ENCODE measurements around the gene APLP2.

APLP2 gene

GRCh38 chr11:130150790-130151189 lies 81.1 kb downstream of the APLP2 start:
- H3K9ac ChIP-seq (ENCODE audit: low read length) = no peak overlapping the region
- peaks cover 3% of the 10 kb centered on the region for H3K36me3 ChIP-seq (ENCODE audit: control insufficient read depth, insufficient read depth, low read length, severe bottlenecking)
- no peaks in the 10 kb centered on the region for H3K9me3 ChIP-seq (ENCODE audit: control insufficient read depth, low read length)
- no peak for DNase-seq (ENCODE audit: low read depth)
- H3K4me1 ChIP-seq (ENCODE audit: control insufficient read depth, insufficient read depth, low read length) = peaks cover 8% of the 10 kb centered on the region
- no peaks in the 10 kb centered on the region for H3K27me3 ChIP-seq (replicated peaks; ENCODE audit: control insufficient read depth, insufficient read depth, low read length)
- H3K4me3 ChIP-seq (ENCODE audit: low read length) = no peak overlapping the region

- Histone ChIP-seq H3K9me3 (ENCODE audit: control insufficient read depth, low read length) (no peaks in the 10 kb centered on the region), H3K4me1 (ENCODE audit: control insufficient read depth, insufficient read depth, low read length) (peaks cover 7% of the 10 kb centered on the region), H3K36me3 (ENCODE audit: control insufficient read depth, insufficient read depth, low read length, severe bottlenecking) (peaks cover 3% of the 10 kb centered on the region), H3K27me3 (replicated peaks; ENCODE audit: control insufficient read depth, insufficient read depth, low read length) (no peaks in the 10 kb centered on the region), H3K4me3 (ENCODE audit: low read length) (no peak overlapping the region), H3K9ac (ENCODE audit: low read length) (no peak overlapping the region)
- no peak for DNase-seq (ENCODE audit: low read depth)
Measured at GRCh38 chr11:130151196-130151595, 81.5 kb downstream of the APLP2 start.

GRCh38 chr11:130156108-130157022 lies 86.7 kb downstream of the APLP2 start:
- Histone ChIP-seq H3K4me1 (ENCODE audit: control insufficient read depth, insufficient read depth, low read length) (peaks cover 9% of the 10 kb centered on the region), H3K9me3 (ENCODE audit: control insufficient read depth, low read length) (no peaks in the 10 kb centered on the region), H3K27me3 (replicated peaks; ENCODE audit: control insufficient read depth, insufficient read depth, low read length) (peaks cover 25% of the 10 kb centered on the region), H3K9ac (ENCODE audit: low read length) (no peak overlapping the region), H3K36me3 (ENCODE audit: control insufficient read depth, insufficient read depth, low read length, severe bottlenecking) (no peaks in the 10 kb centered on the region), H3K4me3 (ENCODE audit: low read length) (no peak overlapping the region)
- DNase-seq (ENCODE audit: low read depth) = no peak

- Histone ChIP-seq H3K9ac (ENCODE audit: low read length) (no peak overlapping the region), H3K9me3 (ENCODE audit: control insufficient read depth, low read length) (no peaks in the 10 kb centered on the region), H3K4me3 (ENCODE audit: low read length) (no peak overlapping the region), H3K4me1 (ENCODE audit: control insufficient read depth, insufficient read depth, low read length) (peaks cover 9% of the 10 kb centered on the region), H3K27me3 (replicated peaks; ENCODE audit: control insufficient read depth, insufficient read depth, low read length) (peaks cover 32% of the 10 kb centered on the region), H3K36me3 (ENCODE audit: control insufficient read depth, insufficient read depth, low read length, severe bottlenecking) (no peaks in the 10 kb centered on the region)
- no peak for DNase-seq (ENCODE audit: low read depth)
Measured at GRCh38 chr11:130157101-130157500, 87.4 kb downstream of the APLP2 start.

GRCh38 chr11:130157840-130158239 lies 88.1 kb downstream of the APLP2 start:
- DNase-seq (ENCODE audit: low read depth) = no peak
- peaks cover 9% of the 10 kb centered on the region for H3K4me1 ChIP-seq (ENCODE audit: control insufficient read depth, insufficient read depth, low read length)
- no peak overlapping the region for H3K4me3 ChIP-seq (ENCODE audit: low read length)
- no peak overlapping the region for H3K9ac ChIP-seq (ENCODE audit: low read length)
- H3K36me3 ChIP-seq (ENCODE audit: control insufficient read depth, insufficient read depth, low read length, severe bottlenecking) = no peaks in the 10 kb centered on the region
- peaks cover 36% of the 10 kb centered on the region for H3K27me3 ChIP-seq (replicated peaks; ENCODE audit: control insufficient read depth, insufficient read depth, low read length)
- no peaks in the 10 kb centered on the region for H3K9me3 ChIP-seq (ENCODE audit: control insufficient read depth, low read length)

- Histone ChIP-seq H3K4me1 (ENCODE audit: control insufficient read depth, insufficient read depth, low read length) (peaks cover 9% of the 10 kb centered on the region), H3K9me3 (ENCODE audit: control insufficient read depth, low read length) (no peaks in the 10 kb centered on the region), H3K36me3 (ENCODE audit: control insufficient read depth, insufficient read depth, low read length, severe bottlenecking) (no peaks in the 10 kb centered on the region), H3K27me3 (replicated peaks; ENCODE audit: control insufficient read depth, insufficient read depth, low read length) (peaks cover 41% of the 10 kb centered on the region), H3K4me3 (ENCODE audit: low read length) (no peak overlapping the region), H3K9ac (ENCODE audit: low read length) (no peak overlapping the region)
- no peak for DNase-seq (ENCODE audit: low read depth)
Measured at GRCh38 chr11:130159139-130159538, 89.4 kb downstream of the APLP2 start.

GRCh38 chr11:130159657-130160497 lies 90.2 kb downstream of the APLP2 start, which contains the start of gene ST14:
Gene ST14, plus strand, starts transcription at chr11:130159782. Its CDS starts 198 bp downstream, at chr11:130159980.
- DNase-seq (ENCODE audit: low read depth) = peak; percentile 22
- Histone ChIP-seq H3K4me3 (ENCODE audit: low read length) (no peak within 1 kb of the TSS), H3K27me3 (replicated peaks; ENCODE audit: control insufficient read depth, insufficient read depth, low read length) (peaks cover 41% of the 10 kb centered on the region), H3K36me3 (ENCODE audit: control insufficient read depth, insufficient read depth, low read length, severe bottlenecking) (no peaks in the 10 kb centered on the region), H3K9ac (ENCODE audit: low read length) (no peak within 1 kb of the TSS), H3K9me3 (ENCODE audit: control insufficient read depth, low read length) (no peaks in the 10 kb centered on the region), H3K4me1 (ENCODE audit: control insufficient read depth, insufficient read depth, low read length) (peaks cover 9% of the 10 kb centered on the region)

- Histone ChIP-seq H3K4me1 (ENCODE audit: control insufficient read depth, insufficient read depth, low read length) (peaks cover 9% of the 10 kb centered on the region), H3K36me3 (ENCODE audit: control insufficient read depth, insufficient read depth, low read length, severe bottlenecking) (no peaks in the 10 kb centered on the region), H3K27me3 (replicated peaks; ENCODE audit: control insufficient read depth, insufficient read depth, low read length) (peaks cover 41% of the 10 kb centered on the region), H3K4me3 (ENCODE audit: low read length) (no peak overlapping the region), H3K9me3 (ENCODE audit: control insufficient read depth, low read length) (no peaks in the 10 kb centered on the region), H3K9ac (ENCODE audit: low read length) (no peak overlapping the region)
- no peak for DNase-seq (ENCODE audit: low read depth)
Measured at GRCh38 chr11:130160498-130161155, 90.9 kb downstream of the APLP2 start.

- Histone ChIP-seq H3K27me3 (replicated peaks; ENCODE audit: control insufficient read depth, insufficient read depth, low read length) (peaks cover 41% of the 10 kb centered on the region), H3K4me3 (ENCODE audit: low read length) (no peak overlapping the region), H3K9ac (ENCODE audit: low read length) (no peak overlapping the region), H3K9me3 (ENCODE audit: control insufficient read depth, low read length) (no peaks in the 10 kb centered on the region), H3K36me3 (ENCODE audit: control insufficient read depth, insufficient read depth, low read length, severe bottlenecking) (no peaks in the 10 kb centered on the region), H3K4me1 (ENCODE audit: control insufficient read depth, insufficient read depth, low read length) (peaks cover 11% of the 10 kb centered on the region)
- DNase-seq (ENCODE audit: low read depth) = no peak
Measured at GRCh38 chr11:130161441-130162145, 91.9 kb downstream of the APLP2 start.

- Histone ChIP-seq H3K27me3 (replicated peaks; ENCODE audit: control insufficient read depth, insufficient read depth, low read length) (peaks cover 41% of the 10 kb centered on the region), H3K36me3 (ENCODE audit: control insufficient read depth, insufficient read depth, low read length, severe bottlenecking) (no peaks in the 10 kb centered on the region)
- no peak for DNase-seq (ENCODE audit: low read depth)
Measured at GRCh38 chr11:130162733-130163132, 93.0 kb downstream of the APLP2 start.

More at GRCh38 chr11:130162733-130163132, 93.0 kb downstream of the APLP2 start:
- no peak overlapping the region for H3K9ac ChIP-seq (ENCODE audit: low read length)
- no peaks in the 10 kb centered on the region for H3K9me3 ChIP-seq (ENCODE audit: control insufficient read depth, low read length)
- no peak overlapping the region for H3K4me3 ChIP-seq (ENCODE audit: low read length)
- H3K4me1 ChIP-seq (ENCODE audit: control insufficient read depth, insufficient read depth, low read length) = peaks cover 9% of the 10 kb centered on the region

Data from adipocyte (in vitro differentiated cells).